Measurements from ENCODE around the gene ART1.

The ART1 gene

DNA sequence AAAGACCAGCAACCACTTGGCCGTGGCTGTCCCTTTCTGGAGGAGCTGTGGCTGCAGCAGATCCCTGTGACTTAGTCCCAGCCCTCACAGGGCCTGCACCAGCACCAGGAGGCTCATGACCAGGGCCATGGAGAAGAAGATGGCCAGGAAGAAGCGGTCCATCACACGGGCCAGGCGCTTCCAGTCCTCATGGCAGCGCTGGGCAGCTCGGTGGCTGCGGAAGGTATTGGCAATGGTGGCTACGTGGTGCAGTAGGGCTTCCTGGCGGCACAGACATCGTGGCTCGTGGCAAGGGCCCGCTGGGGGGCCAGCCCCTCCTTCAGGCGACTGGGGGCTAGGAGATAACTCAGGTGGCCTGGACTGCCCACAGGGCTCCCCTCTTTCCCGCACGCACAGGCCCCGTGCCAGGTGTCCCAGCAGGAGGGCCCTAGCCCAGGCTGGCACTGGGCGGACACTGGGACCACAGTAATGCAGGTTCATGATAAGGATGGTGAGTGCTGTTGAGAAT, 21.1 kb downstream of the ART1 start:
- DNase-seq (ENCODE audit: low read depth): no peak

DNA sequence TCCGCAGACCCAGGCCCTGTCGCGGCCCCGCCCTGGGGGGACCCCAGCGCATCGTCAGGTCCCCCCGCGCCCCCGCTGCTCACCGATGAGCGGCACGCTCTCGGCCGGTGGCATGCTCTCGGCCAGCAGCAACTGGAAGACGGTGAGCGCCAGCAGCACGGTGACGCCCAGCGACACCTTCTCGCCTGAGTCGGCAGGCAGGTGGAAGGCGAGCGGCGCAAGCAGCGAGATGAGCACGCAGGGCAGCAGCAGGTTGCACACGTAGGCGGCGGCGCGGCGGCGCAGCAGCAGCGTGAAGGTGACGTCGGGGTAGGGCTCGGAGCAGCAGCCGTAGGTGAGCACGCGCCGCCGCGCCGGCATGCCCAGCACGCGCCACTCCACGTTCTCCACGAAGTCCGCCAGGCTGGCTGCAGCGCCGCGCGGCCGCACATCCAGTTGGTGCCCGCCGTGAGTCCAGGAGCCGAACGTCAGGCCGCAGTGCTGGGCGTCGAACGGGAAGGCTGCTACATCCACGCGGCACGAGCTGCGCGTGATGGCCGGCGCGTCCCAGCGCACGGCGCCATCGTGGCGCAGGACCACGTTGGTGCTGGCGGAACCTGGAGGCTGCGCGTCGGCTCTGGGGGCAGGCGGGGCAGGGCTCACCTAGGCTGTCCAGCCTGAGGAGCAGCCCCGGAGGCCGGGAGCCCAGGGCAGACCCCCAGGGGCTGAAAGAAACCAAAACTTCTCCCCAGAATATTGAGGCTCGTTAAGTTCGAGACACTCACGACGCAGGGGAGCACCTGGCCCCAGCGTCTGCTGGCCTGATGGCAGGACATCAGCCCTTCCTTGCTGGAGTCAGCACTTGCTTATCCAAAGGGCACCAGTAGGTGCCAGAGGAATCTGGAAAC, 22.5 kb downstream of the ART1 start:
- DNase-seq (ENCODE audit: low read depth): no peak

DNA sequence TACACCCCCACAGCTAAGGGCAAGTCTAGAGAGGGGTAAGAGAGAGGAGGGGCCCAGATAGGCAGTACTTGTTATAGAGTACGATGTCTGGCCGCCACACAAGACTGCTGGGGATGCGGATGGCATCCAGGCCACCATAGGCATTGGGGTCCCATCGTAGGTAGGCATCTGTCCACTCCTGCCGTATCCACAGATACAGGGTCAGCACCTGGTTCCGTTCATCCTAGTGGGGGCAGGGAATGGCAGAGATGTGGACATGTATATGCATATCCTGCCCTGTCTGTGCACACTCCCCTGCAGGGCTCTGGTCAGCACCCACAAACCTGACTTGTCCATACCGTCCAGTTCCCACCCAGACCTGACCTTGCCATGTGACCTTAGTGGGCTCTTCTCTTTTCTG, 24.2 kb downstream of the ART1 start:
- no peak for DNase-seq (ENCODE audit: low read depth)

DNA sequence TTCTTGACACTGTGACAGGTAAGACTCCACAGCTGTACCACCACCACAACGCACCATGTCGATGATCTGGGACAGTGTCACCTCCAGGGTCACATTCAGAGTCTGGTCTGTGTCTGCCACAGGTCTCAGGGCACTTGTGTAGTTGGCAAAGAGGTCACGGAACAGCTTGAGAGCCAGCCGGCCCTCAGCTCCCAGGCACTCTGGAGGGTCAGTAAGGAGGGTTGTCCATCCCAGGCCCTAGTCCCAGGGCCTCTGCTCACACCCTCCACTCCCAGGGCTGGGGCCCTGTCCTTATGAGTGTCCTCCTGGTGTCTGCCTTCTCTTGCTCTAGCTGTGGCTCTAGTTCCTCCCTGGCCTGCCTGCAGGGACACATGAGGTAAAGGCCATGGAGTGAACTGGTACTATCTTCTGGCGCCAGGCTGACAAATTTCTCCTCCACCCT, 24.8 kb downstream of the ART1 start:
- DNase-seq (ENCODE audit: low read depth): no peak

DNA sequence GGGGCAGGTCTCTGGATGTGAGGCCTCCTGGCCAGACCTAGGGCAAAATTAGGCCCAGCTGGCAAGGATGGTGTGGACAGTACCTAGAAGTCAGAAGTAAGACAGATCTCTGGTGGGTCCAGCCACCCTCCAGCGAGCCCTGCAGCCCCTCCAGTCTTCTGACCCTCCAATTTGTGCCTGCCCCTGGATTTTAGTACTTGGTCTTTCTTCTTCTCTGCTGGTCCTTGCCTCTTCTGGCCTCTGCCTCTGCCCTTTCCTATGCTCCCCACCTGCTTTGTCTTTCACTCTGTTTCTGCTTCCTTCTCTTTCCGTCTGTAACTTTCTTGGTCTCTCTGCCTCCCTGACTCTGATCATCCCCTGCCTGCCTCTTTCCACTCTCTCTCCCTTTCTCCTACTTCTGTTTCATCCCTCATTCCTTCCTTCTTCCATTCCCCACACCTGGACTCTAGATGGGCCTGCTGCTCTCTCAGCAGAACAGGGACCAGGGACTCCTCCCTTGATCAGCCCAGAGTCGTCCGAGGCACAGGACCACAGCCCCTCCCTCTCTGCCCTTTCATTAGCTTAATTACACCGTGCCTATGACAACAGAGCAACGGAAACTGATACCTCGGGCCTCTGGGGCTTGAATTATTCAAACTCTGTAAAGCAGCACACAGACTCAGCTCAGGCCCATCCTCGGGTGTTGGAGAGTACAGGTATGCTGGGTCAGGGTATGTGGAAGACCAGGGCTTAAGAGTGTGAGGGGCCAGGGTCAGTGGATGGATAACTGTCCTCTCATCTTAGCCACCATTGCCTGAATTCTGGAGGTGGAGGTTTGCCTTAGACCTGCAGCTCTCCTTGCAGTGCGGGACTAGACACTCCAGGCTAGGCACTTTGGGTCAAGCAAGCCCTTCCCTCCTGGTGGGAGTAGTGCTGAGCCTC, 26.7 kb downstream of the ART1 start, which contains the start of gene CHRNA10:
Gene CHRNA10 (minus strand): TSS at position 51 of the 921 bp plus-strand sequence. CDS start 72 bp downstream, outside the sequence.
- DNase-seq (ENCODE audit: low read depth): no peak

DNA sequence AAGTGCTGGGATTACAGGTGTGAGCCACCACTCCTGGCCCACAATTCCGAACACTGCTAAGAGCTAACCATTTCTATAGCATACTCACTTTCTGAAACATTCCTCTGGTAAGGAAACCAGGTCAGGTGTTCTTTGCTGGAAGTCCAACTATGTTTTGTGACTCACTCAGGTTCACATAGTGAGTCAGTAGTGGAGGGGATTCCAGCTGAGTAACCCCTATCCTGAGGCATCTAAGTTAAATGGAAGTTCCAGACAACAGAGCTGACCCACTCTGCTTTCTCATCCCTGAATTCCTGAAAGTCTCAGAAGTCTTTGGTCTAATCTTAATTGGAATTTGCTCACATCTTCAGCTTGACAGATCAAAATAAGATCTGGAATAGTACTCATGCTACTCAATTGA, 29.3 kb downstream of the ART1 start:
- DNase-seq (ENCODE audit: low read depth): no peak

GRCh38 chr11:3675971-3676370, 31.0 kb downstream of the ART1 start:
- no peak for DNase-seq (ENCODE audit: low read depth)

- no peak for DNase-seq (ENCODE audit: low read depth)
Measured at GRCh38 chr11:3679077-3679476, 34.1 kb downstream of the ART1 start.

GRCh38 chr11:3683039-3683438, 38.1 kb downstream of the ART1 start:
- no peak for DNase-seq (ENCODE audit: low read depth)

DNA sequence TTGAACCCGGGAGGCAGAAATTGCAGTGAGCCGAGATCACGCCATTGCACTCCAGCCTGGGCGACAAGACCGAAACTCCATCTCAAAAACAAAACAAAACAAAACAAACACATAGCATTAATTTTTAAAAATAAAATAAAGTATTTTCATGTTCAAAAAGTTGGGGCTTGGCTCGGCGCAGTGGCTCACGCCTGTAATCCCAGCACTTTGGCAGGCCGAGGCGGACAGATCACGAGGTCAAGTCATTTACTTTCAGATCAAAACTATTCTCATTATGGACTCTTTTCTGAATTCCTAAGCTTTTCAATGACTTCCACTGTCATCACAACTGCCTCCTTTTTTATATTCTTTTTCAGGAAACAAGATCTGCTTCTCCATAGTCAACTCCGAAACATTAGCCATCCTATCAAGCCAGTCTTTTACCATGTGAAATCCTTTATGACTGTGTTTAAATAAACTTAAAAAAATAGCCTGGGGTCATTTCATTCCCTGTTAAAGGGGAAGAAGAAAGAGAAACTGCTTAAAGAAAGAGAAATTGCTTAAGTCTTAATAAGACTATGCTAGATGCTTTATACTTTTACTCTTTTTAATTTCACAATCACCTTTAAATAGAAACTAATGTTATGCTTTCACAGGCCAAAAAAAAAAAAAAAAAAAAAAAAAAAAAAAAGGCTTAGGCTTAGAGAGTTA, 39.3 kb downstream of the ART1 start:
- no peak for DNase-seq (ENCODE audit: low read depth)

GRCh38 chr11:3684819-3685172, 39.9 kb downstream of the ART1 start:
- DNase-seq (ENCODE audit: low read depth): no peak

GRCh38 chr11:3685923-3686322, 41.0 kb downstream of the ART1 start:
- no peak for DNase-seq (ENCODE audit: low read depth)

- no peak for DNase-seq (ENCODE audit: low read depth)
Measured at GRCh38 chr11:3686751-3687150, 41.8 kb downstream of the ART1 start.

DNA sequence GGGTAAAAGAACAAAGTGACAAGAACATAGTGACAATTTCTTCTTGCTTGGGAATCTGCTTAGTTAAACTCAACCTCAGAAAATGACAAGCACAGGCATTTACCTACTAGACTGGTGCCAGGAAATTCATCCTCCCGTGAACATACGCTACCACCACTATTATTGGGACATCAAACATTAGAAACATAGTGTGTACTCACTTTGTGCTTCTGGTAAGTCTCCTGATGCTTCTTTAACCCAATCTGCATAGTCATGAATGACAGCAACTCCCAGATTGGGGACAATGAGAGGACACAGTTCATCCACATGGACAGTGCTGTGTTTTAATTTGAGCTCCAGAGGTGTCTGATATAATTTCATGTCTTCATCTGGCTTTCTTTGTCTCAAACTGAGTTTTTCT, 55.5 kb downstream of the ART1 start:
- no peak for DNase-seq (ENCODE audit: low read depth)

DNA sequence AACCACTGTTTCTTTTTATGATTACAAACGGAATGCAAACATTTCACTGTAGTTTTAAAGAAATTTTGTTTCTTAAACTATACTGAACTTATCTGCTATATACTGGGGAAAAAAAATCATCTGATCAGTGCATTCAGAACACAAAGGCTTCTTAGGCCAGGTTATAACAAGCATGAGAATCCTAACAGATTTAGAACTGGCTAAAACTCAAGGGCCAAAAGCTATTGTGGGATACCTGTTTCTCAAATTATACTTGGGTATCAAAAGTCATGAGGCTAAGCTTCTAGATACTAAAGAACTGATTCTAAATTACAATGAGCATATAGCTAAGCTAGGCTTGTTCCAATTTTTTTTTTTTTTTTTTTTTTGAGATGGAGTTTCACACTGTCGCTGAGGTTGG, 56.0 kb downstream of the ART1 start:
- no peak for DNase-seq (ENCODE audit: low read depth)

DNA sequence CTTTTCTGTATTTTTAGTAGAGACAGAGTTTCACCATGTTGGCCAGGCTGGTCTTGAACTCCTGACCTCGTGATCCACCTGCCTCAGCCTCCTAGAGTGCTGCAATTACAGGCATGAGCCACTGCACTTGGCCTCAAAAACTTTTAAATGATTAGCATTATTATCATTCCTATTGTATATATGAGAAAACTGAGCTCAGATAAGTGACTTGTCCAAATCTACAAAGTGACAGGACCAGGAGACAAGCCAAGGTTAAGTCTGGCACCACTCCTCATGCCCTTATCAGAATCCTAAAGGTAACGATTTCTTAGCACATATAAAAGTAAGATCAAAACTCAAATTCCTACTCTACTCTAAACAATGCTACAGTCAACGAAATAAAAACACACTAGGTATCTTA, 58.5 kb downstream of the ART1 start:
- DNase-seq (ENCODE audit: low read depth): no peak

- no peak for DNase-seq (ENCODE audit: low read depth)
Measured at GRCh38 chr11:3707176-3707575, 62.2 kb downstream of the ART1 start.

- DNase-seq (ENCODE audit: low read depth): no peak
Measured at GRCh38 chr11:3709977-3710376, 65.0 kb downstream of the ART1 start.

DNA sequence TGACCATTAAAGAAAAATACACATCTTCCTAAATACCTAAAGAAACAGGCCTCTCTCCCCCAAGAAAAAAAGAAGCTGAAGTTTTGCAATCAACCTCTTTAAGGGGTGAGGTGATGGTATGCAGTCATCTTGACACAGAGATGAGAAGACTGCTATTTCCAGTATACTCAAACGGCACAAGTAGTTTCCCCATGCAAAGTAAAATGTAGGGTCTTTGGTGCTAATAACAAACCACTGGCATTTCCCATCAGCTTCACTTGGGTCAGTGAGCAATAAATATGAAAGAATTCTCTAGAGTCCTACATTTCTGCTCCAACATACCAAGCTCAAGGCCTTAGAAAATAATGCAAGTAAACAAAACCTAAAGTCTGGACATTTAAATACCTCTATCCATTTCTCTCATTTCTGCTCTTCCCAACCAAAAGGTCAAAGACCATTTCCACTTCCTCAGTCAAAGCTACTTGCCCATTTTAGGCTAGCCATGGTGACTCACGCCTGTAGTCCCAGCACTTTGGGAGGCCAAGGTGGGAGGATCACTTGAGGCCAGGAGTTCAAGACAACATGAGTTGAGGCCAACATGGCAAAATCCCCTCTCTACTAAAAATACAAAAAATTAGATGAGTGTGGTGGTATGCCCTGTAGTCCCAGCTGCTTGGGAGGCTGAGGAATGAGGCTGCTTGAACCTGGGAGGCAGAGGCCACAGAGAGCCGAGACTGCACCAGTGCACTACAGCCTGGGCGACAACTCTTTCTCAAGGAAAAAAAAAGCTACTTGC, 65.7 kb downstream of the ART1 start:
- no peak for DNase-seq (ENCODE audit: low read depth)

DNA sequence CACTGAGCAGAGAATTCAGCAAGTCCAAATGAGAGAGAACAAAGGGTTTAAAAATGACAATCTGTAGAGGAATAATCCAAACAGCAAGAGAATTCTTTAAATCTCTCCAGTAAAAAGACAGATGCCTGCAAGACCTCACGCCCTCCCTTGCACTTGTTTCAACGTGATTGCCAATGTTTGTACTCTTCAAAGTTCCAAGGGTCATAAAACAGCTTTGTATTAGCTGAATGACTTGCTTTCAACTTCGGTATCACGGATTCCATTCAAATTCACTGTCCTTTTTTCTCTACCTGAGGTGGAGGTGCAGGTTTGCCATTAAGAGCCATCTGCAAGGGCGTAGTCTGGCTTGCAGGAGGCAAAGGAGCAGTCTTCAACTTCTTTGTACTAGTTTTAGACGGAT, 67.3 kb downstream of the ART1 start:
- no peak for DNase-seq (ENCODE audit: low read depth)

All from HS-27A (cell line).